GM12872 (cell line): Measurements from ENCODE around the gene SCLY.

Experiments
- TF ChIP-seq, protein P1 (sequence below): IDR thresholded peaks from 3 replicates; pipeline ENCODE4 v1.5.1; 2011; ENCODE audit warnings: low read depth, mild to moderate bottlenecking, low read length, moderate library complexity; ENCODE audit not compliant: insufficient read depth

SCLY gene

DNA sequence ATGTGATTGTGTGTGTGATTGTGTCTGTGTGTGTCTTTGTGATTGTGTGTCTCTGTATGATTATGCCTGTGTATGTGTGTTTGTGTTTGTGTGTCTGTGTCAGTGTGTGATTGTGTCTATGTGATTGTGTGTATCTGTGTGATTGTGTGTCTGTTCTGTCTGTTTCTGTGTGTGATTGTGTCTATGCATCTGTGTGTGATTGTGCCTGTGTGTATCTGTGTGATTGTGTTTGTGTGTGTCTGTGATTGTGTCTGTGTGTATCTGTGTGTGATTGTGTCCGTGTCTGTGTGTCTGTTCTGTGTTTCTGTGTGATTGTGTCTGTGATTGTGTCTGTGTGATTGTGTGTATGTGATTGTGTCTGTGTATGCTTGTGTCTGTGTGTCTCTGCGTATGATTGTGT is 65.5 kb downstream of the SCLY start:
- TF ChIP-seq, protein P1, sequence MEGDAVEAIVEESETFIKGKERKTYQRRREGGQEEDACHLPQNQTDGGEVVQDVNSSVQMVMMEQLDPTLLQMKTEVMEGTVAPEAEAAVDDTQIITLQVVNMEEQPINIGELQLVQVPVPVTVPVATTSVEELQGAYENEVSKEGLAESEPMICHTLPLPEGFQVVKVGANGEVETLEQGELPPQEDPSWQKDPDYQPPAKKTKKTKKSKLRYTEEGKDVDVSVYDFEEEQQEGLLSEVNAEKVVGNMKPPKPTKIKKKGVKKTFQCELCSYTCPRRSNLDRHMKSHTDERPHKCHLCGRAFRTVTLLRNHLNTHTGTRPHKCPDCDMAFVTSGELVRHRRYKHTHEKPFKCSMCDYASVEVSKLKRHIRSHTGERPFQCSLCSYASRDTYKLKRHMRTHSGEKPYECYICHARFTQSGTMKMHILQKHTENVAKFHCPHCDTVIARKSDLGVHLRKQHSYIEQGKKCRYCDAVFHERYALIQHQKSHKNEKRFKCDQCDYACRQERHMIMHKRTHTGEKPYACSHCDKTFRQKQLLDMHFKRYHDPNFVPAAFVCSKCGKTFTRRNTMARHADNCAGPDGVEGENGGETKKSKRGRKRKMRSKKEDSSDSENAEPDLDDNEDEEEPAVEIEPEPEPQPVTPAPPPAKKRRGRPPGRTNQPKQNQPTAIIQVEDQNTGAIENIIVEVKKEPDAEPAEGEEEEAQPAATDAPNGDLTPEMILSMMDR, result no peak

DNA sequence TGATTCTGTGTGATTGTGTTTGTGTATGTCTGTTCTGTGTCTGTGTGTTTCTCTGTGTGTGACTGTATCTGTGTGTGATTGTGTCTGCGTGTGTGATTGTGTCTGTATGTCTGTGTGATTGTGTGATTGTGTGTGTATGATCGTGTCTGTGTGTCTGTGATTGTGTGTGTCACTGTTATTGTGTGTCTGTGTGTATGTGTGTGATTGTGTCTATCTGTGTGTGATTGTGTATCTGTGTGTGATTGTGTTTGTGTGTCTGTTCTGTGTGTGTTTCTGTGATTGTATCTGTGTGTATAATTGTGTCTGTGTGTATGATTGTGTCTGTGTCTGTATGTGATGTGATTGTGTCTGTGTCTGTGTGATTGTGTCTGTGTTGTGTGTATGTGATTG is 66.0 kb downstream of the SCLY start:
- TF ChIP-seq, protein P1, result no peak

DNA sequence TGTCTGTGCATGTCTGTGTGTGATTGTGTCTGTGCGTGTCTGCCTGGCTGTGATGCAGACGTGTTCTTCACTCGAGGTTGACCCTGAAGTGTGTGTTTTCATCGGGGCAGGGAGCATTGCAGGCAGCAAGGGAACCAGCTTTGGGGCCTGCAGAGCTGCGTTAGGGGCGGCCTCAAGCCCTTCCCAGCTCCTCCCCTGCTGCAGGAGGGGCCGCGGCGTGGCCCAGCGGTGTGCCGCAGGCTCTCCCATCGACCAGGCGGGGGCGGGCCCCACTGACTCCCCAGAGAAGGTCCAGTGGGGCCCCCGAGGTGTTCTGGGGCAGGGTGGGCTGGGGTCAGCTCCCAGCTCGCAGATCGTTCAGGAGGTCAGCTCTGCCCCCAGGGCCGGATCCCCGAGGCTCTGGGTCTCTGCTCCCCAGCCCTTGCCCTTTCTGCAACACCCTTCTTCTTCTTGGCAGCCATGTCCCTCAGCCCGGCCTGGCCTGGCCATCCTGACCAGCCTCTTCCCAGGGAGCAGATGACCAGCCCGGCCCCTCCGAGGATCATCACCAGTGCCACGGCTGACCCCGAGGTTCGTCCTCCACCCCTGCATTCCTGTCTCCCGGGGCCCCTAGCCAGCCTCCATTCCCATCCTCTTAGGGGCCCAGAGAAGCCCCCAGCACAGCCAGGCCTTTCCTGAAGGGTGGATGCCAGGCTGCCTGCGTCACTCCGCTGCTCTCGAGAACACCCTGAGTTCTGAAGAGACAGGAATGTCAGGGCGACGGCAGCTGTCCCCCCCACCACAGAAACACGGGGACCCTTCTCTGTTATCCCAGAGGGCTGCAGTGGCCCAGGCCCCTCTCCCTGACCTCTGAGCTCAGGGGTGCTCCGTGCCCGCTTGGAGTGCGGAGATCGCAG is 66.6 kb downstream of the SCLY start:
- TF ChIP-seq, protein P1, result no peak

DNA sequence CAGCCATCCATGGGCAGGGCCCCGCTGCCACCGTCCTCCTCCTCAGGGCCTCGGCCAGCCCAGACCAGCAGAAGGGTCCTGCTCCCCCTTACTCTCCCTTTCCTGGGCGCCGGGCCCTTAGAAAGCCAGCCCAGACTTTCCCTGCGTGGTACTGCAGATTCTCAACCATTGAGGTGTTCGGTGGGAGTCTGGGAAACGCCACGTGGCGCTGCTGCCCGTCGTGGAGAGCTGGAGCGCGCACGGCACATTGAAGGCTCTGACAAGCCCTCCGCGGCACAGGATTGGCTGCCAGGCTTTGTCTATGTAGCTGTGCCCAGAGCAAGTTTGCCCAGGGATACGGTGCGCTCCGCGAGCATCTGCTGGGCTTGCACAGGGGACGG is 67.2 kb downstream of the SCLY start:
- TF ChIP-seq, protein P1, result no peak

DNA sequence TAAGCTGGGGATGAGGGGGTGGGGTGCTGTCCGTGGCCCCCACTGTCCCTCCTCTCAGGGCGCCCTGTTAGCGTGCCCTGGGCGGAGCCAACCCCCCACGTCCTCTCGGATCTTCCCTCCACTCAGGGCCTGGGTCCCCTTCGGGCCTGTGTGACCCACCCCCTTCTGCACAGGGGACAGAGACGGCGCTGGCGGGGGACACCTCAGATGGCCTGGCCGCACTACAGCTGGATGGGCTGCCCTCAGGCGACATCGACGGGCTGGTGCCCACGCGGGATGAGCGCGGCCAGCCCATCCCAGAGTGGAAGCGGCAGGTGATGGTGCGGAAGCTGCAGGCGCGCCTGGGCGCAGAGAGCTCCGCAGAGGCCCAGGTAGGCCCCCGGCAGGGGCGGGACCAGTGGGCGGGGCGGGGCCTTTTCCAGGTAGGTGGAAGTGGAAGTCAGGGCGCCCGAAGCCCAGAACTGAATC is 67.8 kb downstream of the SCLY start:
- TF ChIP-seq, protein P1, result no peak

DNA sequence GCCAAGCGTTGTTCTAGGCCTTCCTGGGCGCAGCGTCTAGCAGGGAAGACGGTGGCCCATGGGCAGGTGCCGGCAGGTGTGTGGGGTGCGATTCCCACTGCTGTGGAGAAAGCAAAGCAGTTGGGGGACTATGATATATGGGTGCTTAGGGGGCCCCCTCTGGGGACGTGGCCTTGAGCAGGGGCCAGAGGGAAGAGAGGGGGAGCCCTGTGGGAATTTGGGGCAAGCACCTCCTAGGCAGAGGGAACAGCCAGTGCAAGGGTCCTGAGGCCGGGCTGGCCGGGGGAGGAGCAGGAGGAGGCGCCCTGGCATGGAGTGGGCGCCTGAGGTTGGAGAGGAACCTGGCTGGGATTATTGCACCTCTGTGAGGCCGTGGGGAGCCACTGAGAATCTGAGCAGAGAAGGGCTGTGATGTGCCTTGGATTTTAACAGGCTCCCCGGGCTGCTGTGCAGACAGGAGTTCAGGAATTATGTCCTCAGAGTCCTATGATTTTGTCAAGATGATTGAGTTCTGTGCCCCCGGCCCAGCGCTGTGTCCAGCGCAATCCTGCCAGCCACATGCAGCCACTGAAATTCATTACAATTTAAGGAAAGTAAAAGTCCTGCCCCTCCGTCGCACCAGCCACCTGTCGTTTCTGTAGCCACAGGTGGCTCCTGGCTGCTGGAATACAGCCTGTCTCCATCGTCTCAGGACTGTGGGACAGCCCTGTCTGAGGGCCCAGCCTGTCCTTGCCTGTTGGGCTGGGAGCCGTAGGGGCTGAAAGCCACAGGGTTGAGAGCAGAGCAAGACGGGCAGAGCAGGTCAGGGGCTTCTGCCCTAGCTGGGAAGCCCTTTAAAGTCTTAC is 68.6 kb downstream of the SCLY start:
- TF ChIP-seq, protein P1, result no peak

DNA sequence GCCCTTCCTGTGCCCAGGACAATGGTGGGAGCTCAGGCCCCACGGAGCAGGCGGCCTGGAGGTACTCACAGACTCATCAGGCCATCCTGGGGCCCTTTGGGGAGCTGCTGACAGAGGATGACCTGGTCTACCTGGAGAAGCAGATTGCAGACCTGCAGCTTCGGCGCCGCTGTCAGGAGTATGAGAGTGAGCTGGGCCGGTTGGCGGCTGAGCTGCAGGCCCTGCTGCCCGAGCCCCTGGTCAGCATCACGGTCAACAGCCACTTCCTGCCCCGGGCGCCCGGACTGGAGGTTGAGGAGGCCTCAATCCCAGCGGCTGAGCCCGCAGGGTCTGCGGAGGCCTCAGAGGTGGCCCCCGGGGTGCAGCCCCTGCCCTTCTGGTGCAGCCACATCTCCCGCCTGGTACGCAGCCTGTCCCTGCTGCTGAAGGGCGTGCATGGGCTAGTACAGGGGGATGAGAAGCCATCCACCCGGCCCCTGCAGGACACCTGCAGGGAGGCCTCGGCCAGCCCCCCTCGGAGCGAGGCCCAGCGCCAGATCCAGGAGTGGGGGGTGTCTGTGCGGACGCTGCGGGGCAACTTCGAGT is 69.4 kb downstream of the SCLY start:
- TF ChIP-seq, protein P1, result no peak
